OCI-LY3 (cell line): ENCODE data around the gene STK39.

Experiments
- H2AFZ ChIP-seq: fragments of 200-600, 300-600 bp; shearing (Covaris generic); 2 replicates; pipeline ENCODE4 v1.6.0; 2014; ENCODE audit warnings: antibody characterized with exemption, low read depth, low read length
- H3K27ac ChIP-seq: fragments of 200-600, 300-600 bp; sonication (generic); 2 replicates; pipeline ENCODE4 v1.5.1; 2014; ENCODE audit warnings: mild to moderate bottlenecking, low read length, moderate library complexity, mixed read lengths
- H3K27me3 ChIP-seq: fragments of 200-600, 300-600 bp; sonication (generic); 2 replicates; pipeline ENCODE4 v1.6.1; 2014; ENCODE audit warnings: low read depth, low read length, mixed read lengths
- H3K36me3 ChIP-seq: fragments of 200-600, 300-600 bp; sonication (generic); replicated peaks from 2 replicates; pipeline ENCODE3; 2014; ENCODE audit warnings: low read depth, low read length, mixed read lengths
- H3K4me1 ChIP-seq: fragments of 300-600, 200-600 bp; sonication (generic); 2 replicates; pipeline ENCODE4 v1.6.1; 2014; ENCODE audit warnings: low read length, mixed read lengths
- H3K4me2 ChIP-seq: fragments of 200-600, 300-600 bp; sonication (generic); 2 replicates; pipeline ENCODE4 v1.6.1; 2014; ENCODE audit warnings: low read length, mixed read lengths
- H3K4me3 ChIP-seq: fragments of 300-600, 200-600 bp; sonication (generic); 2 replicates; pipeline ENCODE4 v1.5.1; 2014; ENCODE audit warnings: antibody characterized with exemption, mild to moderate bottlenecking, low read length, moderate library complexity
- H3K79me2 ChIP-seq: fragments of 300-600, 200-600 bp; shearing (Covaris generic); 2 replicates; pipeline ENCODE4 v1.6.1; 2014; ENCODE audit warnings: mild to moderate bottlenecking, low read length, mixed read lengths
- H3K9ac ChIP-seq: fragments of 300-600, 200-600 bp; shearing (Covaris generic); 2 replicates; pipeline ENCODE4 v1.6.0; 2014; ENCODE audit warnings: mild to moderate bottlenecking, low read length, moderate library complexity
- H3K9me3 ChIP-seq: fragments of 200-600, 300-600 bp; shearing (Covaris generic); 2 replicates; pipeline ENCODE4 v1.6.1; 2014; ENCODE audit warnings: low read length, mixed read lengths; ENCODE audit not compliant: insufficient read depth
- H4K20me1 ChIP-seq: fragments of 200-600, 300-600 bp; sonication (generic); 2 replicates; pipeline ENCODE4 v1.6.1; 2016; ENCODE audit warnings: low read length, mixed read lengths; ENCODE audit not compliant: insufficient read depth
- CTCF ChIP-seq: fragments of 200-600, 300-600 bp; sonication (generic); IDR thresholded peaks from 2 replicates; pipeline ENCODE4 v1.5.1; 2014; ENCODE audit warnings: antibody characterized with exemption, low read length, low read depth
- EZH2phosphoT487 ChIP-seq: fragments of 200-600 bp; shearing (Covaris generic); IDR thresholded peaks from 2 replicates; pipeline ENCODE4 v1.6.1; 2018; ENCODE audit warnings: antibody characterized with exemption, mixed run types, low read depth

Gene STK39

GRCh38 chr2:167940346-167940725, 307.1 kb downstream of the STK39 start:
- Histone ChIP-seq H3K4me3 (no peak overlapping the region), H3K4me1 (no peaks in the 10 kb centered on the region), H3K79me2 (no peaks in the 10 kb centered on the region), H3K9ac (no peak overlapping the region), H3K4me2 (no peak overlapping the region), H3K27ac (no peak overlapping the region), H3K9me3 (no peaks in the 10 kb centered on the region), H4K20me1 (no peaks in the 10 kb centered on the region), H3K27me3 (peaks cover 4% of the 10 kb centered on the region; the same call in 1 of the 2 replicates), H2AFZ (no peak overlapping the region), H3K36me3 (no peaks in the 10 kb centered on the region)
- no peak for TF ChIP-seq CTCF
- TF ChIP-seq EZH2phosphoT487, result no peak

GRCh38 chr2:167939514-167940345, 307.7 kb downstream of the STK39 start:
- Histone ChIP-seq H3K4me1 (no peaks in the 10 kb centered on the region), H4K20me1 (no peaks in the 10 kb centered on the region), H3K36me3 (no peaks in the 10 kb centered on the region), H3K79me2 (no peaks in the 10 kb centered on the region), H3K9me3 (no peaks in the 10 kb centered on the region), H3K27ac (no peak overlapping the region), H3K4me3 (no peak overlapping the region), H3K9ac (no peak overlapping the region), H2AFZ (no peak overlapping the region), H3K27me3 (peaks cover 4% of the 10 kb centered on the region; the same call in 1 of the 2 replicates), H3K4me2 (no peak overlapping the region)
- no peak for TF ChIP-seq CTCF
- TF ChIP-seq EZH2phosphoT487, result no peak

- TF ChIP-seq CTCF (no peak), EZH2phosphoT487 (no peak)
- no peaks in the 10 kb centered on the region for H3K79me2 ChIP-seq
- no peak overlapping the region for H3K27ac ChIP-seq
- no peak overlapping the region for H3K9ac ChIP-seq
- H3K4me2 ChIP-seq, result no peak overlapping the region
- H4K20me1 ChIP-seq, result no peaks in the 10 kb centered on the region
- no peaks in the 10 kb centered on the region for H3K9me3 ChIP-seq
- no peaks in the 10 kb centered on the region for H3K36me3 ChIP-seq
- H3K4me1 ChIP-seq, result no peaks in the 10 kb centered on the region
- H3K4me3 ChIP-seq, result no peak overlapping the region
- H3K27me3 ChIP-seq, result peaks cover 4% of the 10 kb centered on the region; the same call in 1 of the 2 replicates
- H2AFZ ChIP-seq, result no peak overlapping the region
Observed at GRCh38 chr2:167937403-167937802, 310.0 kb downstream of the STK39 start.

- no peak overlapping the region for H3K27ac ChIP-seq
- H4K20me1 ChIP-seq, result no peaks in the 10 kb centered on the region
- no peak overlapping the region for H2AFZ ChIP-seq
- no peaks in the 10 kb centered on the region for H3K79me2 ChIP-seq
- TF ChIP-seq EZH2phosphoT487, result no peak
- TF ChIP-seq CTCF, result no peak
- no peaks in the 10 kb centered on the region for H3K4me1 ChIP-seq
- H3K4me2 ChIP-seq, result no peak overlapping the region
- peaks cover 4% of the 10 kb centered on the region; the same call in 1 of the 2 replicates for H3K27me3 ChIP-seq
- H3K4me3 ChIP-seq, result no peak overlapping the region
- no peaks in the 10 kb centered on the region for H3K36me3 ChIP-seq
- no peak overlapping the region for H3K9ac ChIP-seq
- no peaks in the 10 kb centered on the region for H3K9me3 ChIP-seq
Observed at GRCh38 chr2:167935803-167936110, 311.6 kb downstream of the STK39 start.
